Spleen (tissue), 7 donors: ENCODE measurements around the gene TXNRD2.

ENCODE experiments used
- POLR2A ChIP-seq, 3 donors: fragments of 450-650 bp; IDR thresholded peaks; one replicate each; pipeline ENCODE4 v1.5.1; 2017; ENCODE audit warnings: antibody characterized with exemption in 3 of 3, mild to moderate bottlenecking in 1 of 3
- TF ChIP-seq, protein P1 (sequence below), 11 experiments: fragments of 200-600 bp in 7 of 11; fragments of 450-650 bp in 4 of 11; sonication (generic) in 4 of 11; IDR thresholded peaks in 8 of 11; conservative IDR thresholded peaks in 3 of 11; 1 replicate in 7 of 11; 2 replicates in 4 of 11; pipeline versions ENCODE4 v1.4.0 to v1.8.0; 2016 to 2021; ENCODE audit warnings: antibody characterized with exemption in 11 of 11, inconsistent platforms in 4 of 11, mild to moderate bottlenecking in 1 of 11
- donor health status: DM: no; HTN: no; CAD: no; lungs with moderate emphysema.
- donor health status: DM: no; HTN: no; CAD: no.
- donor health status: DM: no; HTN: no; CAD: no.

DNA sequence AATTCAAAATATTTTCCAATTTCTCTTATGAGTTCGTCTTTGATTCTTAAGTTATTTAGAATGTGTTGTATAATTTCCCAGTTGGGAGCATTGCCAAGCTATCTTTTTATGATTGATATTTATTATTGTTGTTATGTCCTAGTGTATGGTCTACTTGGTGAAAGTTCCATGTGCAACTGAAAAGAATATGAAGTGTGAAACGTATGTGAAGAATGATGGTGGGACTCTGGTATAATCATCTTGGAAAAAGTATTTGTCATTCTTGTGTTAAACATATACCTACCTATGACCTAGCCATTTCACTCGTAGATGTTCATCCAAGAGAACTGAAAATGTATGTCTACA is 75.0 kb downstream of the TXNRD2 start:
- TF ChIP-seq, protein P1, sequence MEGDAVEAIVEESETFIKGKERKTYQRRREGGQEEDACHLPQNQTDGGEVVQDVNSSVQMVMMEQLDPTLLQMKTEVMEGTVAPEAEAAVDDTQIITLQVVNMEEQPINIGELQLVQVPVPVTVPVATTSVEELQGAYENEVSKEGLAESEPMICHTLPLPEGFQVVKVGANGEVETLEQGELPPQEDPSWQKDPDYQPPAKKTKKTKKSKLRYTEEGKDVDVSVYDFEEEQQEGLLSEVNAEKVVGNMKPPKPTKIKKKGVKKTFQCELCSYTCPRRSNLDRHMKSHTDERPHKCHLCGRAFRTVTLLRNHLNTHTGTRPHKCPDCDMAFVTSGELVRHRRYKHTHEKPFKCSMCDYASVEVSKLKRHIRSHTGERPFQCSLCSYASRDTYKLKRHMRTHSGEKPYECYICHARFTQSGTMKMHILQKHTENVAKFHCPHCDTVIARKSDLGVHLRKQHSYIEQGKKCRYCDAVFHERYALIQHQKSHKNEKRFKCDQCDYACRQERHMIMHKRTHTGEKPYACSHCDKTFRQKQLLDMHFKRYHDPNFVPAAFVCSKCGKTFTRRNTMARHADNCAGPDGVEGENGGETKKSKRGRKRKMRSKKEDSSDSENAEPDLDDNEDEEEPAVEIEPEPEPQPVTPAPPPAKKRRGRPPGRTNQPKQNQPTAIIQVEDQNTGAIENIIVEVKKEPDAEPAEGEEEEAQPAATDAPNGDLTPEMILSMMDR (IDR thresholded peaks at IDR 0.05 in 8 of 11, conservative IDR thresholded peaks at IDR 0.05 in 3 of 11) = no peak
- TF ChIP-seq POLR2A (IDR thresholded peaks at IDR 0.05) = no peak
